IMR-90 (cell line): Measurements from ENCODE around the gene MRPL52. TPM values are rescaled to one million over a fixed set of nuclear protein-coding genes. Genes with fewer than 3 reads are reported as not detected.
"Not testable (repeated sequence)": the region's sequence is repeated elsewhere in the genome, so short reads cannot be mapped to it uniquely, and the experiment has no call there.

ENCODE experiments used
- ATAC-seq: fragments of 200-7000 bp; cut with Tn5 transposase; 2 replicates; pipeline ENCODE4 v1.9.1; 2020; ENCODE audit warnings: low read depth, mild to moderate bottlenecking, moderate library complexity
- BruUV-seq: library from RNA; stranded (reverse); fragments of 400-500 nt; replicated peaks from 2 replicates; lab custom pipeline; 2021; lab: Mats Ljungman, UMichigan
- CTCF ChIA-PET: fragments of 300-600 bp; formaldehyde crosslinking; extraction: SDS; loops from one replicate; lab custom pipeline; 2021; ENCODE audit warnings: antibody characterized with exemption; lab: Yijun Ruan, JAX
- POLR2A ChIA-PET: fragments of 300-600 bp; sonication (Branson Sonifier 250); formaldehyde crosslinking; loops from one replicate; lab custom pipeline; 2022; ENCODE audit warnings: antibody characterized with exemption; ENCODE audit not compliant: unreplicated experiment; lab: Charles Lee
- DNase-seq: peaks from one replicate; pipeline ENCODE4 v3.0.0; 2013
- H2AFZ ChIP-seq: replicated peaks from 2 replicates; pipeline ENCODE3; 2013; ENCODE audit warnings: low read length, mild to moderate bottlenecking; ENCODE audit not compliant: poor library complexity
- H2AK5ac ChIP-seq: 2 replicates; pipeline ENCODE4 v1.6.1; 2013; ENCODE audit warnings: low read depth, low read length, inconsistent platforms
- H2AK9ac ChIP-seq: replicated peaks from 2 replicates; pipeline ENCODE3; 2013; ENCODE audit warnings: mild to moderate bottlenecking, low read depth, low read length, moderate library complexity; ENCODE audit not compliant: poor library complexity
- H2BK120ac ChIP-seq: 2 replicates; pipeline ENCODE4 v1.6.1; 2013; ENCODE audit warnings: low read depth, low read length, inconsistent platforms
- H2BK15ac ChIP-seq: 3 replicates; pipeline ENCODE4 v1.6.1; 2013; ENCODE audit warnings: low read depth, low read length, inconsistent platforms
- H2BK20ac ChIP-seq: 2 replicates; pipeline ENCODE4 v1.6.1; 2013; ENCODE audit warnings: low read depth, mild to moderate bottlenecking, inconsistent platforms, low read length, moderate library complexity
- H2BK5ac ChIP-seq: 2 replicates; pipeline ENCODE4 v1.6.1; 2013; ENCODE audit warnings: mild to moderate bottlenecking, low read depth, low read length, inconsistent platforms; ENCODE audit not compliant: poor library complexity, severe bottlenecking
- H3K14ac ChIP-seq: replicated peaks from 2 replicates; pipeline ENCODE4 v1.6.1; 2013; ENCODE audit warnings: low read depth, low read length, inconsistent platforms
- H3K18ac ChIP-seq: 2 replicates; pipeline ENCODE4 v1.6.1; 2013; ENCODE audit warnings: low read depth, low read length, control low read depth
- H3K23ac ChIP-seq: 2 replicates; pipeline ENCODE4 v1.6.1; 2013; ENCODE audit warnings: low read depth, low read length, inconsistent platforms
- H3K27ac ChIP-seq: 2 replicates; pipeline ENCODE4 v1.5.1; 2013; ENCODE audit warnings: mild to moderate bottlenecking, control low read depth, low read length; ENCODE audit not compliant: insufficient read depth
- H3K27me3 ChIP-seq: 2 replicates; pipeline ENCODE4 v1.6.1; 2013; ENCODE audit warnings: low read length; ENCODE audit not compliant: control insufficient read depth, insufficient read depth
- H3K36me3 ChIP-seq: 2 replicates; pipeline ENCODE4 v1.6.1; 2013; ENCODE audit warnings: low read length, mixed read lengths; ENCODE audit not compliant: control insufficient read depth, insufficient read depth
- H3K4ac ChIP-seq: 2 replicates; pipeline ENCODE4 v1.6.1; 2013; ENCODE audit warnings: low read depth, low read length, inconsistent platforms
- H3K4me1 ChIP-seq: 2 replicates; pipeline ENCODE4 v1.6.1; 2013; ENCODE audit warnings: low read length, mixed read lengths; ENCODE audit not compliant: control insufficient read depth, insufficient read depth
- H3K4me2 ChIP-seq: 2 replicates; pipeline ENCODE4 v1.6.1; 2013; ENCODE audit warnings: low read depth, mild to moderate bottlenecking, control low read depth, low read length, moderate library complexity
- H3K4me3 ChIP-seq: 2 replicates; pipeline ENCODE4 v1.5.1; 2013; ENCODE audit warnings: low read depth, mild to moderate bottlenecking, control low read depth, low read length, moderate library complexity; ENCODE audit not compliant: insufficient read depth
- H3K56ac ChIP-seq: 2 replicates; pipeline ENCODE4 v1.6.1; 2013; ENCODE audit warnings: low read length, inconsistent platforms; ENCODE audit not compliant: insufficient read depth; ENCODE audit errors: extremely low read depth
- H3K79me1 ChIP-seq, 2 experiments: 2 replicates each; pipeline ENCODE4 v1.6.1; 2013; ENCODE audit warnings: low read length in 2 of 2, inconsistent platforms in 1 of 2, low read depth in 1 of 2
- H3K9ac ChIP-seq: 2 replicates; pipeline ENCODE4 v1.6.1; 2013; ENCODE audit warnings: low read depth, low read length, control low read depth
- H3K9me1 ChIP-seq: 2 replicates; pipeline ENCODE4 v1.6.1; 2013; ENCODE audit warnings: low read length, inconsistent platforms; ENCODE audit not compliant: insufficient read depth
- H3K9me3 ChIP-seq: 2 replicates; pipeline ENCODE4 v1.6.1; 2013; ENCODE audit warnings: low read length; ENCODE audit not compliant: control insufficient read depth, insufficient read depth
- H4K20me1 ChIP-seq: 2 replicates; pipeline ENCODE4 v1.6.1; 2013; ENCODE audit warnings: low read length, inconsistent platforms; ENCODE audit not compliant: insufficient read depth
- H4K5ac ChIP-seq: 2 replicates; pipeline ENCODE4 v1.6.1; 2013; ENCODE audit warnings: mild to moderate bottlenecking, low read depth, low read length, control low read depth
- H4K8ac ChIP-seq, 2 experiments: 2 replicates each; pipeline ENCODE4 v1.6.1; 2013; ENCODE audit warnings: low read depth in 2 of 2, low read length in 2 of 2, control low read depth in 1 of 2, inconsistent platforms in 1 of 2
- H4K91ac ChIP-seq: 2 replicates; pipeline ENCODE4 v1.6.1; 2013; ENCODE audit warnings: low read depth, low read length, inconsistent platforms; ENCODE audit not compliant: insufficient read depth
- CEBPB ChIP-seq: IDR thresholded peaks from 2 replicates; pipeline ENCODE4 v1.6.1; 2012; ENCODE audit warnings: low read depth, low read length, improper control_type of control experiment
- CHD1 ChIP-seq: IDR thresholded peaks from 2 replicates; pipeline ENCODE4 v1.6.1; 2012; ENCODE audit warnings: low read depth, low read length, improper control_type of control experiment
- CTCF ChIP-seq: conservative IDR thresholded peaks from 2 replicates; pipeline ENCODE4 v1.5.1; 2012; ENCODE audit warnings: mild to moderate bottlenecking, low read depth, low read length, improper control_type of control experiment
- FOS ChIP-seq: fragments of 150-350 bp; IDR thresholded peaks from 2 replicates; pipeline ENCODE4 v1.6.1; 2016; ENCODE audit warnings: low read depth, low read length
- MAFK ChIP-seq: IDR thresholded peaks from 2 replicates; pipeline ENCODE4 v1.6.1; 2012; ENCODE audit warnings: low read depth, low read length, improper control_type of control experiment
- MXI1 ChIP-seq: IDR thresholded peaks from 2 replicates; pipeline ENCODE4 v1.6.1; 2012; ENCODE audit warnings: low read depth, mild to moderate bottlenecking, low read length, moderate library complexity, borderline replicate concordance
- POLR2A ChIP-seq: IDR thresholded peaks from 2 replicates; pipeline ENCODE4 v1.6.1; 2012; ENCODE audit warnings: mild to moderate bottlenecking, low read depth, low read length
- RFX5 ChIP-seq: IDR thresholded peaks from 2 replicates; pipeline ENCODE4 v1.8.0; 2012; ENCODE audit warnings: low read depth, mild to moderate bottlenecking, low read length, moderate library complexity
- WGBS, 2 experiments: methylation state at CpG; one replicate each; pipeline versions ENCODE4 v1.1.5 to v1.1.7; 2013; ENCODE audit warnings: missing lambda C conversion rate in 2 of 2; ENCODE audit not compliant: insufficient read length in 1 of 2; ENCODE audit errors: extremely low coverage in 2 of 2; 5-methylcytosine and 5-hydroxymethylcytosine counted together
- dilution Hi-C: fragments of 300-500 bp; cut with HindIII; formaldehyde crosslinking; loops from one replicate; pipeline ENCODE4 v1.14.3; 2018; ENCODE audit warnings: low sequenced_read_pairs; ENCODE audit not compliant: unreplicated experiment
- in situ Hi-C: fragments of 300-500 bp; cut with MboI; formaldehyde crosslinking; loops from 3 replicates; pipeline ENCODE4 v1.14.3; 2019; ENCODE audit warnings: low sequenced_read_pairs, inconsistent platforms, mixed read lengths
- intact Hi-C: fragments of 100-400 bp; cut with micrococcal nuclease; formaldehyde crosslinking; loops from 2 replicates; pipeline ENCODE4 v1.10.0; 2022
- polyA plus RNA-seq, 3 experiments: library from polyadenylated mRNA; depleted of rRNA; stranded (reverse); fragments of >200 nt; gene quantifications; 2 replicates each; pipeline ENCODE4 v1.2.3, GENCODE V29; 2012; ENCODE audit warnings: low replicate concordance in 1 of 3
- total RNA-seq: library from RNA; depleted of rRNA; stranded (reverse); fragments of >200 nt; gene quantifications from 2 replicates; pipeline ENCODE4 v1.2.3, GENCODE V29; 2012

MRPL52 gene
- total and polyA plus RNA-seq, 2 of the 4 experiments (the other 2 are of a cell fraction), result 33.1 to 51.4 TPM

GRCh38 chr14:22792158-22792557 lies 37.5 kb upstream of the MRPL52 start:
- Histone ChIP-seq H3K4me2 (no peak overlapping the region), H2BK15ac (no peak overlapping the region), H2BK5ac (no peak overlapping the region), H4K20me1 (no peaks in the 10 kb centered on the region), H2AK5ac (no peak overlapping the region), H2BK20ac (no peak overlapping the region), H3K4ac (no peak overlapping the region), H3K4me1 (no peaks in the 10 kb centered on the region), H2AK9ac (no peak overlapping the region), H3K9me3 (no peaks in the 10 kb centered on the region), H3K36me3 (no peaks in the 10 kb centered on the region), H3K27ac (no peak overlapping the region), H4K8ac (no peak overlapping the region), H3K9ac (no peak overlapping the region), H3K18ac (no peak overlapping the region), H3K23ac (no peak overlapping the region), H3K4me3 (no peak overlapping the region), H3K14ac (no peak overlapping the region), H4K91ac (no peak overlapping the region), H3K79me1 (no peaks in the 10 kb centered on the region), H3K9me1 (peaks cover 4% of the 10 kb centered on the region; the same call in 1 of the 2 replicates), H3K27me3 (peaks cover 10% of the 10 kb centered on the region), H3K56ac (no peak overlapping the region), H2BK120ac (no peak overlapping the region), H4K5ac (no peak overlapping the region), H2AFZ (no peak overlapping the region)
- WGBS, 2 experiments, result no CpG with 5 or more reads among the region's 2 CpGs
- dilution Hi-C loops (no loop called here), intact Hi-C loops (no loop called here), in situ Hi-C loops (no loop called here)
- ChIA-PET CTCF (no interaction called here), POLR2A (no interaction called here)
- no peak for ATAC-seq
- no TSS peak for BruUV-seq
- TF ChIP-seq CEBPB (no peak), MAFK (no peak), CTCF (no peak), POLR2A (no peak), FOS (no peak), RFX5 (no peak), MXI1 (no peak), CHD1 (no peak)
- DNase-seq, result no peak

GRCh38 chr14:22793550-22793949 lies 36.1 kb upstream of the MRPL52 start:
- H3K9me1 ChIP-seq, H3K4me3 ChIP-seq, H3K9ac ChIP-seq, ATAC-seq, H3K36me3 ChIP-seq, H3K27ac ChIP-seq, H3K18ac ChIP-seq, DNase-seq, in situ Hi-C loops, H3K4me1 ChIP-seq, H4K20me1 ChIP-seq, H4K5ac ChIP-seq, POLR2A ChIA-PET, H3K23ac ChIP-seq, H2AK5ac ChIP-seq, H3K4me2 ChIP-seq, CTCF ChIA-PET, H3K4ac ChIP-seq, H3K56ac ChIP-seq, intact Hi-C loops, H4K91ac ChIP-seq, H2AK9ac ChIP-seq, H2BK20ac ChIP-seq, H2AFZ ChIP-seq, BruUV-seq, H4K8ac ChIP-seq, H3K79me1 ChIP-seq, H2BK15ac ChIP-seq, dilution Hi-C loops, H2BK5ac ChIP-seq, H3K14ac ChIP-seq, H2BK120ac ChIP-seq, H3K9me3 ChIP-seq: not testable (repeated sequence)
- H3K27me3 ChIP-seq, result peaks cover 12% of the 10 kb centered on the region
- WGBS, 2 experiments, result 80% methylated on average over 1 of the region's 5 CpGs; no CpG with 5 or more reads in 1 of the 2 experiments
